GM12878 (cell line): ENCODE data around the gene KPTN. TPM values are rescaled to one million over a fixed set of nuclear protein-coding genes. Genes with fewer than 3 reads are reported as not detected.
A peak's percentile ranks its signal among the peaks of the same experiment; 100 is the strongest.

Experiments used
- BACH1 ChIP-seq: fragments of 450-650 bp; IDR thresholded peaks from 2 replicates; pipeline ENCODE4 v1.6.1; 2017; ENCODE audit warnings: mild to moderate bottlenecking, borderline replicate concordance
- CHD1 ChIP-seq: IDR thresholded peaks from 2 replicates; pipeline ENCODE4 v1.6.1; 2012; ENCODE audit warnings: low read depth, low read length, improper control_type of control experiment
- ELK1 ChIP-seq: IDR thresholded peaks from 2 replicates; pipeline ENCODE4 v1.6.1; 2012; ENCODE audit warnings: low read depth, low read length, improper control_type of control experiment
- ESRRA ChIP-seq: IDR thresholded peaks from 2 replicates; pipeline ENCODE4 v1.6.1; 2012; ENCODE audit warnings: mild to moderate bottlenecking, low read length, improper control_type of control experiment
- EZH2 ChIP-seq: IDR thresholded peaks from 2 replicates; pipeline ENCODE4 v1.6.1; 2012; ENCODE audit warnings: low read depth, mild to moderate bottlenecking, control low read depth, inconsistent platforms, low read length, borderline replicate concordance; ENCODE audit not compliant: control insufficient read depth
- FOXM1 ChIP-seq: IDR thresholded peaks from 2 replicates; pipeline ENCODE4 v1.6.1; 2012; ENCODE audit warnings: low read depth, mild to moderate bottlenecking, inconsistent platforms, low read length, moderate library complexity
- KLF5 ChIP-seq: fragments of 450-650 bp; IDR thresholded peaks from 2 replicates; pipeline ENCODE4 v1.6.1; 2014; ENCODE audit warnings: mild to moderate bottlenecking; ENCODE audit not compliant: partially characterized antibody
- NBN ChIP-seq: fragments of 450-650 bp; IDR thresholded peaks from 2 replicates; pipeline ENCODE4 v1.6.1; 2016
- PBX3 ChIP-seq: IDR thresholded peaks from 2 replicates; pipeline ENCODE4 v1.6.1; 2011; ENCODE audit warnings: mild to moderate bottlenecking, low read depth, low read length, moderate library complexity; ENCODE audit not compliant: insufficient replicate concordance
- POLR2A ChIP-seq: IDR thresholded peaks from 2 replicates; pipeline ENCODE4 v1.6.1; 2011; ENCODE audit warnings: low read depth, mild to moderate bottlenecking, low read length
- POLR2AphosphoS5 ChIP-seq: IDR thresholded peaks from 2 replicates; pipeline ENCODE4 v1.6.1; 2011; ENCODE audit warnings: mild to moderate bottlenecking, low read length, inconsistent platforms
- RUNX3 ChIP-seq: IDR thresholded peaks from 2 replicates; pipeline ENCODE4 v1.6.1; 2012; ENCODE audit warnings: low read length, inconsistent platforms
- SKIL ChIP-seq: fragments of 450-650 bp; IDR thresholded peaks from 2 replicates; pipeline ENCODE4 v1.6.1; 2017; ENCODE audit warnings: mild to moderate bottlenecking, low read depth, inconsistent platforms; ENCODE audit not compliant: poor library complexity, severe bottlenecking
- SMC3 ChIP-seq: IDR thresholded peaks from 2 replicates; pipeline ENCODE4 v1.6.1; 2011; ENCODE audit warnings: low read length, improper control_type of control experiment, borderline replicate concordance
- SP1 ChIP-seq: IDR thresholded peaks from one replicate; pipeline ENCODE4 v1.6.1; 2011; ENCODE audit warnings: low read depth, low read length
- ZBTB4 ChIP-seq: fragments of 450-650 bp; formaldehyde crosslinking; IDR thresholded peaks from 2 replicates; pipeline ENCODE4 v1.4.0; 2022; ENCODE audit warnings: mild to moderate bottlenecking, moderate library complexity
- ZNF207 ChIP-seq: fragments of 450-650 bp; IDR thresholded peaks from 2 replicates; pipeline ENCODE4 v1.6.1; 2014; ENCODE audit warnings: antibody characterized with exemption, mild to moderate bottlenecking, borderline replicate concordance
- ZNF592 ChIP-seq: fragments of 450-650 bp; IDR thresholded peaks from 2 replicates; pipeline ENCODE4 v1.6.1; 2017; ENCODE audit warnings: mild to moderate bottlenecking, moderate library complexity
- ZSCAN29 ChIP-seq: fragments of 450-650 bp; IDR thresholded peaks from 2 replicates; pipeline ENCODE4 v1.6.1; 2017; ENCODE audit warnings: mild to moderate bottlenecking, moderate library complexity
- polyA plus RNA-seq, 11 experiments: library from polyadenylated mRNA; depleted of rRNA in 4 of 11; unstranded in 6 of 11; stranded (reverse) in 5 of 11; fragments of >200 nt; fragmentation: Nextera tagmentation in 4 of 11; fragmentation: Illumina TruSeq in 1 of 11; extraction: Ambion mirVana in 4 of 11; extraction: Trizol in 1 of 11; gene quantifications; 1 replicate in 1 of 11; 2 replicates in 10 of 11; pipeline versions ENCODE4 v1.2.1 to v1.2.3, GENCODE V29; 2011 to 2016; ENCODE audit warnings: inconsistent platforms in 2 of 11, missing spikeins in 2 of 11, low read depth in 1 of 11
- total RNA-seq, 4 experiments: library from RNA; depleted of rRNA in 3 of 4; stranded (reverse); fragments of >200 nt in 3 of 4; fragmentation: Illumina TruSeq in 1 of 4; extraction: Trizol in 1 of 4; gene quantifications; 2 replicates each; pipeline versions ENCODE4 v1.2.1 to v1.2.3, GENCODE V29; 2013 to 2021

Gene KPTN
- total and polyA plus RNA-seq, 10 of the 15 experiments (the other 5 are each of a cell fraction or from before 2014, with no cell fraction given), result 0.60 to 10.1 (median 6.0) TPM

GRCh38 chr19:47514869-47515588, 31.0 kb upstream of the KPTN start, which contains the start of gene NAPA (continued):
- TF ChIP-seq ZNF592 (no peak), BACH1 (peak; percentile 40), ZBTB4 (CRISPR knock-in tag) (no peak), KLF5 (no peak), SP1 (peak; percentile 63), ZSCAN29 (no peak), RUNX3 (peak; percentile 85), SMC3 (no peak), EZH2 (no peak), CHD1 (no peak), POLR2AphosphoS5 (peak; percentile 91), POLR2A (peak; percentile 94), SKIL (no peak), NBN (no peak), ESRRA (no peak), ELK1 (peak; percentile 28; the same call in 1 of the 2 replicates), FOXM1 (no peak; the same call in 1 of the 2 replicates), PBX3 (no peak), ZNF207 (no peak; the same call in 1 of the 2 replicates)
